Heart right ventricle (tissue), 16 donors: Measurements from ENCODE around the gene TMEM40. TPM values are rescaled to one million over a fixed set of nuclear protein-coding genes. Genes with fewer than 3 reads are reported as not detected.

Experiments
- ATAC-seq, 8 donors: fragments of 200-7000 bp; cut with Tn5 transposase; one replicate each; pipeline ENCODE4 v1.9.1; 2020; ENCODE audit warnings: mild to moderate bottlenecking in 8 of 8, moderate library complexity in 8 of 8, moderate number of reproducible peaks in 1 of 8
- DNase-seq, 2 donors: peaks; one replicate each; pipeline ENCODE4 v3.0.0-alpha.2; 2020
- H3K27ac ChIP-seq, 10 donors: fragments of 200-600 bp; sonication (generic) in 2 of 10; one replicate each; pipeline versions ENCODE4 v1.5.0 to v1.8.0; 2020 to 2022; ENCODE audit warnings: mild to moderate bottlenecking in 3 of 10
- H3K27me3 ChIP-seq, 7 donors: fragments of 200-600 bp; one replicate each; pipeline ENCODE4 v1.8.0; 2021 to 2022; ENCODE audit warnings: mild to moderate bottlenecking in 2 of 7
- H3K36me3 ChIP-seq, 9 donors: fragments of 200-600 bp; sonication (generic) in 1 of 9; one replicate each; pipeline versions ENCODE4 v1.5.0 to v1.8.0; 2020 to 2022; ENCODE audit warnings: mild to moderate bottlenecking in 2 of 9
- H3K4me1 ChIP-seq, 9 donors: fragments of 200-600 bp; sonication (generic) in 1 of 9; one replicate each; pipeline versions ENCODE4 v1.5.0 to v1.8.0; 2020 to 2022; ENCODE audit warnings: mild to moderate bottlenecking in 4 of 9
- H3K4me3 ChIP-seq, 10 donors: fragments of 200-600 bp; sonication (generic) in 2 of 10; one replicate each; pipeline versions ENCODE4 v1.5.0 to v1.8.0; 2020 to 2022; ENCODE audit warnings: mild to moderate bottlenecking in 7 of 10, moderate library complexity in 2 of 10
- H3K9me3 ChIP-seq, 11 donors: fragments of 200-600 bp in 10 of 11; sonication (generic) in 2 of 11; one replicate each; pipeline versions ENCODE4 v1.5.0 to v1.8.0; 2013 to 2022; ENCODE audit warnings: mild to moderate bottlenecking in 2 of 11, control low read depth in 1 of 11, moderate library complexity in 1 of 11
- WGBS, 2 donors: extraction: QIAGEN DNeasy Blood & Tissue Kit; methylation state at CpG; one replicate each; pipeline ENCODE4 v1.1.7; 2013; ENCODE audit warnings: inconsistent platforms in 1 of 2; 5-methylcytosine and 5-hydroxymethylcytosine counted together
- intact Hi-C, 10 donors: fragments of 100-400 bp; cut with DNase I; formaldehyde crosslinking; loops; one replicate each; pipeline versions ENCODE4 v1.11.1 to v1.14.2; 2022
- polyA plus RNA-seq, 2 donors: library from polyadenylated mRNA; stranded (reverse); fragments of 200-250 nt; gene quantifications; one replicate each; pipeline ENCODE4 v1.2.3, GENCODE V29; 2013
- total RNA-seq, 10 donors: library from RNA; stranded (reverse); fragmentation: NEBNext Ultra II Directional in 3 of 10; extraction: Animal tissue kit (Norgen Biotek cat#: 25700) in 3 of 10; gene quantifications; one replicate each; pipeline versions ENCODE4 v1.2.1 to v1.2.4, GENCODE V29; 2021 to 2023
- TF ChIP-seq, protein P1 (sequence below), 9 donors: fragments of 200-600 bp; sonication (generic) in 2 of 9; IDR thresholded peaks; one replicate each; pipeline versions ENCODE4 v1.5.0 to v1.8.0; 2021 to 2022; ENCODE audit warnings: antibody characterized with exemption in 9 of 9, mild to moderate bottlenecking in 5 of 9, moderate library complexity in 1 of 9
- donor health status: Arrhythmogenic right ventricular cardiomyopathy.
- donor health status: ischemic (EF 13 %, LVEDD 7.1; RV severe dilation, severe dysfunction).
- donor health status: healthy with polysubstance abuse.
- donor health status: DM: no; HTN: yes; CAD: no.
- donor health status: DM: no; HTN: no; CAD: no.
- donor health status: ischemic (EF 25% LVEDD 6.9; RV normal size, moderate dysfunction).
- donor health status: ischemic (EF 25% LVEDD 5.7; RV mildly dilated, moderate dysfunction).
- donor health status: healthy.
- donor health status: DM: yes; HTN: yes; CAD: no.
- donor health status: Ischemic cardiomyopathy.
- donor health status: ischemic (EF 35%, LVEDD 5.7; RV mildly dilated, moderate dysfunction).
- donor health status: nonischemic (EF 11% LVEDD 7.7; RV severe dilation, severe dysfunction).
- donor health status: DM: yes; HTN: yes; CAD: no.
- donor health status: PGD.
- donor health status: ischemic (EF 29% LVEDD 5.4; RV normal size, mild dysfunction).
- donor health status: nonischemic (EF 23%, LVEDD 6.1; RV moderate dilation, normal function).

TMEM40 gene
- total and polyA plus RNA-seq, 12 donors = 0.68 to 10.1 (median 2.3) TPM

DNA sequence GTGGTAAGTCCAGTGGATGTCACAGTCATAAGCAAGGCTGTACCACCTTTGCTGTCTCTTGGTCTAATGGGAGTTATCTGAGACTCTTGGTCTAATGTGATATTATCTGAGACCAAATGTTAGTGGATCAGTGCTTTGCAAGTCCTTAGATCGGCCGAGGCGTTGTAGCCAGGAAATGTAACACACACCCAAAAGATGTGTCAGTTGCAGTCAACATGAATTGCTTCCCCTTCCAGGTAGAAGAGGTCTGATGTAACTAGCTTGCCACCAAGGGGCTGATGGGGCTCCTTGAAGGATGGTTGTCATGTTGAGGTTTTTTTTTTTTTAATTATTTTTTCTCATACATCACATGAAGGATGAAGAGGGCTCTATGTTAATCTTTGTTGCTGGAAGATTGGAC, 49.7 kb downstream of the TMEM40 start:
- TF ChIP-seq, protein P1, sequence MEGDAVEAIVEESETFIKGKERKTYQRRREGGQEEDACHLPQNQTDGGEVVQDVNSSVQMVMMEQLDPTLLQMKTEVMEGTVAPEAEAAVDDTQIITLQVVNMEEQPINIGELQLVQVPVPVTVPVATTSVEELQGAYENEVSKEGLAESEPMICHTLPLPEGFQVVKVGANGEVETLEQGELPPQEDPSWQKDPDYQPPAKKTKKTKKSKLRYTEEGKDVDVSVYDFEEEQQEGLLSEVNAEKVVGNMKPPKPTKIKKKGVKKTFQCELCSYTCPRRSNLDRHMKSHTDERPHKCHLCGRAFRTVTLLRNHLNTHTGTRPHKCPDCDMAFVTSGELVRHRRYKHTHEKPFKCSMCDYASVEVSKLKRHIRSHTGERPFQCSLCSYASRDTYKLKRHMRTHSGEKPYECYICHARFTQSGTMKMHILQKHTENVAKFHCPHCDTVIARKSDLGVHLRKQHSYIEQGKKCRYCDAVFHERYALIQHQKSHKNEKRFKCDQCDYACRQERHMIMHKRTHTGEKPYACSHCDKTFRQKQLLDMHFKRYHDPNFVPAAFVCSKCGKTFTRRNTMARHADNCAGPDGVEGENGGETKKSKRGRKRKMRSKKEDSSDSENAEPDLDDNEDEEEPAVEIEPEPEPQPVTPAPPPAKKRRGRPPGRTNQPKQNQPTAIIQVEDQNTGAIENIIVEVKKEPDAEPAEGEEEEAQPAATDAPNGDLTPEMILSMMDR (IDR thresholded peaks at IDR 0.05) = no peak
- intact Hi-C loops = loop anchor here in 1 of 10 donors (5.0 kb wide), 1 partner anchor 118 kb away; no protein-coding TSS in a partner anchor
- no peaks in the 10 kb centered on the region for H3K9me3 ChIP-seq
- no peaks in the 10 kb centered on the region for H3K36me3 ChIP-seq
- ATAC-seq (no peak), DNase-seq (no peak)
- no peak overlapping the region for H3K4me3 ChIP-seq
- 78 to 82% methylated on average over 3 of the region's 3 CpGs for WGBS, 2 donors
- no peaks in the 10 kb centered on the region for H3K27me3 ChIP-seq
- peaks cover 0 to 22% (median 12%) of the 10 kb centered on the region in 9 donors for H3K4me1 ChIP-seq
- no peak overlapping the region for H3K27ac ChIP-seq

DNA sequence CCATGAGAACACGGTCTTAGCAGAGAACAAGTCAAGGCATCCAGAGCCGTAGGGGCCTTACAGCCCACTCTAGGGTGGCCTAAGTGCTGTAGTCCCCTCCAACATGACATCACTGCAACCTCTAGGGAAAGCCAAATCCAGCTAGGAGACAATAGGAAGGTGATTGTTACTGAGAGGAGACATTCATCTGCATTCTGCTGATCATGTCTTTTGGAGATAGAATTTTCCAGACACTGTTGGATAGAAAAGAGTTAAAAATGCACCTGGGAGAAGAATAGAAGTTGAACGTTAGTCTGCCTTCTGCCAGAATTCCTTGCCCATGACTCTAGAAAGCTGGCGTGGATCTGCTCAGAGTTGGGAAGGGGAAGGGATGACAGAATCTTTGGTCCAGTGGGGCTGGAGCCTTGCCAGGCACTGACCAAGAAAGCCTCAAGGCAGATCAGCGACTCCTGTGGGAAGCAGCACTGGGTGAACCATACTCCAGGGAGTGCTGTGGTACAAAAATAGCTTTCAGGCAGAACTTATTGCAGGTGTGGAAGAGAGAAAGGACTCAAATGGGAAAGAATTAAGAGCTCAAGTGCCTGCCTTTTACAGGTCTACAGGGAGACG, 50.4 kb downstream of the TMEM40 start:
- H3K9me3 ChIP-seq = no peaks in the 10 kb centered on the region
- TF ChIP-seq, protein P1 (IDR thresholded peaks at IDR 0.05) = peak in 3 of 9 donors; percentile 36 to 39 (median 38)
- H3K36me3 ChIP-seq = no peaks in the 10 kb centered on the region
- H3K27ac ChIP-seq = no peak overlapping the region
- intact Hi-C loops = loop anchor here in 1 of 10 donors (5.0 kb wide), 1 partner anchor 119 kb away; no protein-coding TSS in a partner anchor
- no peak overlapping the region for H3K4me3 ChIP-seq
- peak in 5 of 8 donors; percentile 8 to 45 (median 33) for ATAC-seq
- H3K4me1 ChIP-seq = peaks cover 0 to 22% (median 12%) of the 10 kb centered on the region in 9 donors
- 32 to 42% methylated on average over 6 of the region's 6 CpGs for WGBS, 2 donors
- peak; percentile 34 for DNase-seq
- H3K27me3 ChIP-seq = no peaks in the 10 kb centered on the region

GRCh38 chr3:12707449-12707848, 51.6 kb downstream of the TMEM40 start:
- intact Hi-C loops = loop anchor here in 1 of 10 donors (5.0 kb wide), 1 partner anchor 120 kb away; no protein-coding TSS in a partner anchor
- no peaks in the 10 kb centered on the region for H3K27me3 ChIP-seq
- DNase-seq (no peak), ATAC-seq (peak in 1 of 8 donors; percentile 19)
- H3K4me3 ChIP-seq = no peak overlapping the region
- H3K9me3 ChIP-seq = no peaks in the 10 kb centered on the region
- TF ChIP-seq, protein P1 (IDR thresholded peaks at IDR 0.05) = no peak
- H3K36me3 ChIP-seq = no peaks in the 10 kb centered on the region
- no peak overlapping the region for H3K27ac ChIP-seq
- peaks cover 0 to 22% (median 12%) of the 10 kb centered on the region in 9 donors for H3K4me1 ChIP-seq
- WGBS, 2 donors = 87 to 94% methylated on average over 2 of the region's 2 CpGs

GRCh38 chr3:12706504-12707253, 52.4 kb downstream of the TMEM40 start:
- Histone ChIP-seq H3K4me1 (peaks cover 0 to 22% (median 12%) of the 10 kb centered on the region in 9 donors), H3K36me3 (no peaks in the 10 kb centered on the region), H3K9me3 (no peaks in the 10 kb centered on the region), H3K4me3 (no peak overlapping the region), H3K27me3 (no peaks in the 10 kb centered on the region), H3K27ac (no peak overlapping the region)
- intact Hi-C loops = loop anchor here in 2 of 10 donors (1.0 to 5.0 kb wide), 2 partner anchors 24 to 121 kb away; no protein-coding TSS in a partner anchor
- DNase-seq (peak in 1 of 2 donors; percentile 52), ATAC-seq (peak; percentile 77 to 89 (median 84))
- WGBS, 2 donors = 87 to 89% methylated on average over 2 of the region's 2 CpGs
- TF ChIP-seq, protein P1 (IDR thresholded peaks at IDR 0.05) = peak; percentile 28 to 81 (median 69)
